Measurements from ENCODE around the gene FGFR2.

Gene FGFR2

GRCh38 chr10:121551210-121551885, 46.9 kb downstream of the FGFR2 start:
- no peak for DNase-seq

- DNase-seq: no peak
These were observed 53.9 kb downstream of the FGFR2 start for GRCh38 chr10:121544301-121544869.

- no peak for DNase-seq
These were observed 54.7 kb downstream of the FGFR2 start for GRCh38 chr10:121543545-121543944.

GRCh38 chr10:121541450-121542120, 56.7 kb downstream of the FGFR2 start:
- no peak for DNase-seq

- no peak for DNase-seq
These were observed 57.4 kb downstream of the FGFR2 start for GRCh38 chr10:121540732-121541395.

- DNase-seq: no peak
These were observed 58.5 kb downstream of the FGFR2 start for GRCh38 chr10:121539786-121540185.

- DNase-seq: no peak
These were observed 61.8 kb downstream of the FGFR2 start for GRCh38 chr10:121536310-121536913.

- no peak for DNase-seq
These were observed 62.9 kb downstream of the FGFR2 start for GRCh38 chr10:121535381-121535780.

- DNase-seq: no peak
These were observed 65.9 kb downstream of the FGFR2 start for GRCh38 chr10:121532292-121532864.

GRCh38 chr10:121531830-121532178, 66.4 kb downstream of the FGFR2 start:
- no peak for DNase-seq

GRCh38 chr10:121531076-121531829, 67.0 kb downstream of the FGFR2 start:
- DNase-seq: no peak

GRCh38 chr10:121530481-121531075, 67.7 kb downstream of the FGFR2 start:
- no peak for DNase-seq

GRCh38 chr10:121527690-121528089, 70.6 kb downstream of the FGFR2 start:
- DNase-seq: no peak

- DNase-seq: no peak
These were observed 71.4 kb downstream of the FGFR2 start for GRCh38 chr10:121526801-121527221.

- DNase-seq: no peak
These were observed 72.0 kb downstream of the FGFR2 start for GRCh38 chr10:121526135-121526790.

- no peak for DNase-seq
These were observed 72.8 kb downstream of the FGFR2 start for GRCh38 chr10:121525251-121526134.

GRCh38 chr10:121524157-121524817, 74.0 kb downstream of the FGFR2 start:
- no peak for DNase-seq

GRCh38 chr10:121522831-121523230, 75.4 kb downstream of the FGFR2 start:
- DNase-seq: no peak

- no peak for DNase-seq
These were observed 76.3 kb downstream of the FGFR2 start for GRCh38 chr10:121521794-121522556.
